BE2C (cell line): ENCODE results near the gene GPC6.
A peak's percentile ranks its signal among the peaks of the same experiment; 100 is the strongest.
"Not testable (repeated sequence)": the region's sequence is repeated elsewhere in the genome, so short reads cannot be mapped to it uniquely, and the experiment has no call there.

Source experiments
- DNase-seq: peaks from one replicate; pipeline ENCODE4 v3.0.0-alpha.2; 2020
- H3K27me3 ChIP-seq: fragments of 250-450 bp; sonication (Bioruptor Pico); 2 replicates; pipeline ENCODE4 v1.5.1; 2020; ENCODE audit warnings: mild to moderate bottlenecking
- H3K36me3 ChIP-seq: fragments of 250-450 bp; sonication (Bioruptor Pico); 2 replicates; pipeline ENCODE4 v1.5.1; 2020; ENCODE audit warnings: mild to moderate bottlenecking
- H3K4me1 ChIP-seq: fragments of 250-450 bp; sonication (Bioruptor Pico); 2 replicates; pipeline ENCODE4 v1.5.1; 2020
- H3K4me3 ChIP-seq: 2 replicates; pipeline ENCODE4 v1.5.1; 2011; ENCODE audit warnings: low read depth, low read length
- H3K9me3 ChIP-seq: fragments of 250-450 bp; sonication (Bioruptor Pico); 2 replicates; pipeline ENCODE4 v1.5.1; 2020
- TF ChIP-seq, protein P1 (sequence below): IDR thresholded peaks from 2 replicates; pipeline ENCODE4 v1.5.1; 2012; ENCODE audit warnings: mild to moderate bottlenecking, low read depth, low read length

Gene GPC6

GRCh38 chr13:94199135-94199534, 972.5 kb downstream of the GPC6 start:
- H3K9me3 ChIP-seq = no peaks in the 10 kb centered on the region
- no peaks in the 10 kb centered on the region for H3K27me3 ChIP-seq
- no peak for DNase-seq
- H3K4me3 ChIP-seq = no peak overlapping the region
- TF ChIP-seq, protein P1, sequence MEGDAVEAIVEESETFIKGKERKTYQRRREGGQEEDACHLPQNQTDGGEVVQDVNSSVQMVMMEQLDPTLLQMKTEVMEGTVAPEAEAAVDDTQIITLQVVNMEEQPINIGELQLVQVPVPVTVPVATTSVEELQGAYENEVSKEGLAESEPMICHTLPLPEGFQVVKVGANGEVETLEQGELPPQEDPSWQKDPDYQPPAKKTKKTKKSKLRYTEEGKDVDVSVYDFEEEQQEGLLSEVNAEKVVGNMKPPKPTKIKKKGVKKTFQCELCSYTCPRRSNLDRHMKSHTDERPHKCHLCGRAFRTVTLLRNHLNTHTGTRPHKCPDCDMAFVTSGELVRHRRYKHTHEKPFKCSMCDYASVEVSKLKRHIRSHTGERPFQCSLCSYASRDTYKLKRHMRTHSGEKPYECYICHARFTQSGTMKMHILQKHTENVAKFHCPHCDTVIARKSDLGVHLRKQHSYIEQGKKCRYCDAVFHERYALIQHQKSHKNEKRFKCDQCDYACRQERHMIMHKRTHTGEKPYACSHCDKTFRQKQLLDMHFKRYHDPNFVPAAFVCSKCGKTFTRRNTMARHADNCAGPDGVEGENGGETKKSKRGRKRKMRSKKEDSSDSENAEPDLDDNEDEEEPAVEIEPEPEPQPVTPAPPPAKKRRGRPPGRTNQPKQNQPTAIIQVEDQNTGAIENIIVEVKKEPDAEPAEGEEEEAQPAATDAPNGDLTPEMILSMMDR = no peak
- peaks cover 17% of the 10 kb centered on the region for H3K4me1 ChIP-seq
- H3K36me3 ChIP-seq = no peaks in the 10 kb centered on the region

DNA sequence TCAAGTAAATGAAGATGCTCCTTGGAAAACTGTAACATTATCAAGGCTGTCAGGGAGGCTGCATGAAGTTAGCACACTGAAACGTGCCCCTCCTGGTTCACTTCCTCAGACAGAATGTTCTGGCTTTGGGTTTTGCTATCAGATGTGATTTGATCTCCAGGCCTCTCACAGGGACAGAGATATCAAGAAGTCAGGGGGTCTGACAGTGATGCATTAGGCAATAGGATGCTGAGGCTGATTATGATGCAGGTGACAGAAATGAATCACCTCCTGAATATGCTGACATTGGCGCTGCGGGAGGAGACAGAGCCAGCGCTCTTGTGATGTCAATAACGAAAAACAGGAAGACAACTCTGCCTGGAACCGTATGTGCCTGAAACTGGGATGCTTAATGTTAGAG, 974.4 kb downstream of the GPC6 start:
- Histone ChIP-seq H3K36me3 (no peaks in the 10 kb centered on the region), H3K4me1 (peaks cover 17% of the 10 kb centered on the region), H3K4me3 (no peak overlapping the region), H3K9me3 (no peaks in the 10 kb centered on the region), H3K27me3 (no peaks in the 10 kb centered on the region)
- TF ChIP-seq, protein P1 = no peak
- peak; percentile 18 for DNase-seq

DNA sequence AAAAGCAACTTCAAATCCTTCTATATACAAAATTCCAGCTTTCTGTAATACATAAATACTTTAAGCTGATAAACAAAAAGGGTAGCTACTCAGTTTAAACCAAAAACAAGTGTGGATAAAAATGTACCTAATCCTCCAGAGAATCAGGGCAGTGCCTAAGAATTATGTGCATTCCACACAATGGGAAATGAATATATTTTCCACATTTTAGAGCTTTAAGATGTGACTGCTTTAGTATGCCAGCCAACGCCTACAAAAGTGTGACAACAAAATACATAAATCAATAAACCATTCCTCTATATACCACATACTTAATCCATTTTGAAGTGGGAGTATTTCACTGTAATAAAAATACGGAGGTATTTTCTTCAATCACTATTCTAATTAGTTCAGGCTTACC, 977.6 kb downstream of the GPC6 start:
- H3K4me1 ChIP-seq = peaks cover 7% of the 10 kb centered on the region
- H3K27me3 ChIP-seq = no peaks in the 10 kb centered on the region
- DNase-seq = no peak
- no peak overlapping the region for H3K4me3 ChIP-seq
- TF ChIP-seq, protein P1 = no peak
- no peaks in the 10 kb centered on the region for H3K9me3 ChIP-seq
- no peaks in the 10 kb centered on the region for H3K36me3 ChIP-seq

- Histone ChIP-seq H3K27me3 (no peaks in the 10 kb centered on the region), H3K4me1 (peaks cover 6% of the 10 kb centered on the region; the same call in 1 of the 2 replicates), H3K36me3 (no peaks in the 10 kb centered on the region), H3K4me3 (no peak overlapping the region), H3K9me3 (no peaks in the 10 kb centered on the region)
- no peak for DNase-seq
- TF ChIP-seq, protein P1 = no peak
Measured at GRCh38 chr13:94204946-94205345, 978.3 kb downstream of the GPC6 start.

DNA sequence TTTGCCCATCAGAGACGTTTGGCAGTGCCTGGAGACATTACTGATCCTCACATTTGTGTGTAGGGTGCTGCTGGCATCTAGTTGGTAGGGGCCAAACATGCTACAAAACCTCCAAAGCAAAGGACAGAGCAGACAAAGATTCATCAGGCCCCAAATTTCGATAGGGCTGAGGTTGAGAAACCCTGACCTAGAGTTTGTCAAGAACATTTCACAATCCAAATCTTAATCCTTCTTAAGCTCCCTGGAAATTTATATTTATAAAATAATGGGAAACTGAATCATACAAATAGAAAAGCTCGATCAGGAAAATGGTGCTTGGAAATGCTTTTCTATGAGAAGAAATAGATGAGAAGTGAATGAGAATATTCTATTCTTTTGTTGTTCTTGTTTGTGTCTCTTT, 979.3 kb downstream of the GPC6 start:
- Histone ChIP-seq H3K4me3 (no peak overlapping the region), H3K4me1 (0 out of 2 replicates have a peak, but pooled peaks cover under 1% of the 10 kb centered on the region), H3K27me3 (no peaks in the 10 kb centered on the region), H3K36me3 (no peaks in the 10 kb centered on the region), H3K9me3 (no peaks in the 10 kb centered on the region)
- TF ChIP-seq, protein P1 = no peak
- no peak for DNase-seq

GRCh38 chr13:94209117-94209516, 982.5 kb downstream of the GPC6 start:
- Histone ChIP-seq H3K27me3 (no peaks in the 10 kb centered on the region), H3K4me3 (no peak overlapping the region), H3K36me3 (no peaks in the 10 kb centered on the region), H3K9me3 (no peaks in the 10 kb centered on the region), H3K4me1 (no peaks in the 10 kb centered on the region)
- DNase-seq = no peak
- TF ChIP-seq, protein P1 = no peak

DNA sequence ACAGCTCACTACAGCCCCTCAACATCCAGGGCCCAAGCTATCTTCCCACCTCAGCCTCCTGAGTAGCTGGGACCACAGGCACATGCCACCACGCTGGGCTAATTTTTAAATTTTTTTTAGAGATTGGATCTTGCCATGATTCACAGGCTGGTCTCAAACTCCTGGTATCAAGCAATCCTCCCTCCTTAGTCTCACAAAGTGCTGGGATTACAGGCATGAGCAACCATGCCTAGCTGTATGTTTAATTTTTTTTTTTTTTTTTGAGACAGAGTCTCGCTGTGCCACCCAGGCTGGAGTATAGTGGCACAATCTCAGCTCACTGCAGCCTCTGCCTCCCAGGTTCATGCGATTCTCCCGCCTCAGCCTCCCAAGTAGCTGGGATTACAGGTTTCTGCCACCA, 983.3 kb downstream of the GPC6 start:
- not testable (repeated sequence) for H3K4me3 ChIP-seq, DNase-seq, H3K9me3 ChIP-seq, H3K36me3 ChIP-seq, H3K4me1 ChIP-seq, H3K27me3 ChIP-seq
